ENCODE measurements around the gene ABCC2. TPM values are rescaled to one million over a fixed set of nuclear protein-coding genes. Genes with fewer than 3 reads are reported as not detected.

Gene ABCC2
- total and polyA plus RNA-seq, 2 of the 4 experiments (the other 2 are of a cell fraction), result 0.21 to 0.36 TPM

DNA sequence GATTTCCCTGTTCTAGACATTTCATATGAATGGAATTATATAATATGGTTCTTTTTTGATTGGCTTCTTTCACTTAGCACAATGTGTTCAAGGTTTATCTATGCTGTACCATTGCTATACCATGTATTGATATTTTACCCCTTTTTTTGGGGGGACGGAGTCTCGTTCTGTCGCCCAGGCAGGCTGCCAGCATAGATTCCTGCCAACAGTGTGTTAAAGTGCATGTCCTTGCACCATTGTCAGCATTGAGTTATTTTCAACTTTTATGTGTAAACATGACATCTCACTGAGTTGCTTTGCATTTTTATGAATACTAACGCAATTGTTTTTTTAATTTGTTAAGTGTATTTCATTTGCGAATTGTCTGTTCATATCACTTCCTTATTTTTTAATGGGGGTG is 4.9 kb downstream of the ABCC2 start:
- Histone ChIP-seq H3K9me1 (ENCODE audit: insufficient read depth, low read length) (peaks cover 8% of the 10 kb centered on the region), H3K18ac (ENCODE audit: low read depth, low read length) (no peak overlapping the region), H3K4me3 (ENCODE audit: insufficient read depth, low read depth, low read length) (no peak overlapping the region), H2BK120ac (ENCODE audit: low read depth, low read length) (no peak overlapping the region), H2BK5ac (ENCODE audit: low read depth, low read length, poor library complexity, severe bottlenecking) (no peak overlapping the region), H3K27ac (ENCODE audit: insufficient read depth, low read length) (no peak overlapping the region), H2AFZ (replicated peaks; ENCODE audit: low read length, poor library complexity) (no peak overlapping the region), H3K36me3 (ENCODE audit: control insufficient read depth, insufficient read depth, low read length) (no peaks in the 10 kb centered on the region), H4K20me1 (ENCODE audit: insufficient read depth, low read length) (no peaks in the 10 kb centered on the region), H3K9me3 (ENCODE audit: control insufficient read depth, insufficient read depth, low read length) (no peaks in the 10 kb centered on the region), H2AK5ac (ENCODE audit: low read depth, low read length) (no peak overlapping the region), H3K56ac (ENCODE audit: extremely low read depth, insufficient read depth, low read length) (no peak overlapping the region), H2BK15ac (ENCODE audit: low read depth, low read length) (no peak overlapping the region), H3K14ac (replicated peaks; ENCODE audit: low read depth, low read length) (no peak overlapping the region), H4K91ac (ENCODE audit: insufficient read depth, low read depth, low read length) (no peak overlapping the region), H2AK9ac (replicated peaks; ENCODE audit: low read depth, low read length, poor library complexity) (no peak overlapping the region), H3K4me1 (ENCODE audit: control insufficient read depth, insufficient read depth, low read length) (peaks cover 15% of the 10 kb centered on the region), H3K4me2 (ENCODE audit: low read depth, low read length) (no peak overlapping the region), H3K23ac (ENCODE audit: low read depth, low read length) (no peak overlapping the region), H3K9ac (ENCODE audit: low read depth, low read length) (no peak overlapping the region), H3K79me1 (ENCODE audit: low read depth in 1 of 2, low read length in 2 of 2) (no peaks in the 10 kb centered on the region), H3K4ac (ENCODE audit: low read depth, low read length) (no peak overlapping the region), H4K5ac (ENCODE audit: low read depth, low read length) (no peak overlapping the region), H3K27me3 (ENCODE audit: control insufficient read depth, insufficient read depth, low read length) (no peaks in the 10 kb centered on the region), H4K8ac (ENCODE audit: low read depth in 2 of 2, low read length in 2 of 2) (no peak overlapping the region), H2BK20ac (ENCODE audit: low read depth, low read length) (no peak overlapping the region)
- DNase-seq, result no peak
- ChIA-PET POLR2A (ENCODE audit: unreplicated experiment) (no interaction called here), CTCF (no interaction called here)
- no TSS peak for BruUV-seq (replicated peaks)
- intact Hi-C loops (cut with micrococcal nuclease) (no loop called here), in situ Hi-C loops (cut with MboI; ENCODE audit: low sequenced_read_pairs) (no loop called here), dilution Hi-C loops (cut with HindIII; ENCODE audit: low sequenced_read_pairs, unreplicated experiment) (no loop called here)
- ATAC-seq (ENCODE audit: low read depth), result no peak
- no peak for TF ChIP-seq CHD1 (IDR thresholded peaks at IDR 0.05; ENCODE audit: low read depth, low read length)
- no peak for TF ChIP-seq SMC3 (IDR thresholded peaks at IDR 0.05; ENCODE audit: low read depth, low read length)
- no peak for TF ChIP-seq NFE2L2 (IDR thresholded peaks at IDR 0.05; ENCODE audit: low read depth, low read length)
- TF ChIP-seq MAZ (IDR thresholded peaks at IDR 0.05; ENCODE audit: borderline replicate concordance, low read depth, low read length), result no peak
- TF ChIP-seq BHLHE40 (IDR thresholded peaks at IDR 0.05; ENCODE audit: low read depth, low read length), result no peak
- TF ChIP-seq CEBPB (IDR thresholded peaks at IDR 0.05; ENCODE audit: low read depth, low read length), result no peak
- TF ChIP-seq, protein P1, sequence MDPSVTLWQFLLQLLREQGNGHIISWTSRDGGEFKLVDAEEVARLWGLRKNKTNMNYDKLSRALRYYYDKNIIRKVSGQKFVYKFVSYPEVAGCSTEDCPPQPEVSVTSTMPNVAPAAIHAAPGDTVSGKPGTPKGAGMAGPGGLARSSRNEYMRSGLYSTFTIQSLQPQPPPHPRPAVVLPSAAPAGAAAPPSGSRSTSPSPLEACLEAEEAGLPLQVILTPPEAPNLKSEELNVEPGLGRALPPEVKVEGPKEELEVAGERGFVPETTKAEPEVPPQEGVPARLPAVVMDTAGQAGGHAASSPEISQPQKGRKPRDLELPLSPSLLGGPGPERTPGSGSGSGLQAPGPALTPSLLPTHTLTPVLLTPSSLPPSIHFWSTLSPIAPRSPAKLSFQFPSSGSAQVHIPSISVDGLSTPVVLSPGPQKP (IDR thresholded peaks at IDR 0.05; ENCODE audit: borderline replicate concordance, low read depth, low read length), result no peak
- no peak for TF ChIP-seq POLR2A (IDR thresholded peaks at IDR 0.05; ENCODE audit: low read depth, low read length)
- TF ChIP-seq RAD21 (IDR thresholded peaks at IDR 0.05; ENCODE audit: low read length), result no peak
- TF ChIP-seq, protein P2, sequence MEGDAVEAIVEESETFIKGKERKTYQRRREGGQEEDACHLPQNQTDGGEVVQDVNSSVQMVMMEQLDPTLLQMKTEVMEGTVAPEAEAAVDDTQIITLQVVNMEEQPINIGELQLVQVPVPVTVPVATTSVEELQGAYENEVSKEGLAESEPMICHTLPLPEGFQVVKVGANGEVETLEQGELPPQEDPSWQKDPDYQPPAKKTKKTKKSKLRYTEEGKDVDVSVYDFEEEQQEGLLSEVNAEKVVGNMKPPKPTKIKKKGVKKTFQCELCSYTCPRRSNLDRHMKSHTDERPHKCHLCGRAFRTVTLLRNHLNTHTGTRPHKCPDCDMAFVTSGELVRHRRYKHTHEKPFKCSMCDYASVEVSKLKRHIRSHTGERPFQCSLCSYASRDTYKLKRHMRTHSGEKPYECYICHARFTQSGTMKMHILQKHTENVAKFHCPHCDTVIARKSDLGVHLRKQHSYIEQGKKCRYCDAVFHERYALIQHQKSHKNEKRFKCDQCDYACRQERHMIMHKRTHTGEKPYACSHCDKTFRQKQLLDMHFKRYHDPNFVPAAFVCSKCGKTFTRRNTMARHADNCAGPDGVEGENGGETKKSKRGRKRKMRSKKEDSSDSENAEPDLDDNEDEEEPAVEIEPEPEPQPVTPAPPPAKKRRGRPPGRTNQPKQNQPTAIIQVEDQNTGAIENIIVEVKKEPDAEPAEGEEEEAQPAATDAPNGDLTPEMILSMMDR (conservative IDR thresholded peaks at IDR 0.05; ENCODE audit: low read depth, low read length), result no peak
- no peak for TF ChIP-seq FOS (IDR thresholded peaks at IDR 0.05; ENCODE audit: low read depth, low read length)
- no CpG with 5 or more reads among the region's 5 CpGs for WGBS, 2 experiments (ENCODE audit: extremely low coverage in 2 of 2, insufficient read length in 1 of 2)

All from IMR-90 (cell line).